ENCODE data around the gene PLEKHM1. TPM values are rescaled to one million over a fixed set of nuclear protein-coding genes. Genes with fewer than 3 reads are reported as not detected.

PLEKHM1 gene
- total and polyA plus RNA-seq, 2 experiments from 2014 or later, result 15.3 to 26.0 TPM

DNA sequence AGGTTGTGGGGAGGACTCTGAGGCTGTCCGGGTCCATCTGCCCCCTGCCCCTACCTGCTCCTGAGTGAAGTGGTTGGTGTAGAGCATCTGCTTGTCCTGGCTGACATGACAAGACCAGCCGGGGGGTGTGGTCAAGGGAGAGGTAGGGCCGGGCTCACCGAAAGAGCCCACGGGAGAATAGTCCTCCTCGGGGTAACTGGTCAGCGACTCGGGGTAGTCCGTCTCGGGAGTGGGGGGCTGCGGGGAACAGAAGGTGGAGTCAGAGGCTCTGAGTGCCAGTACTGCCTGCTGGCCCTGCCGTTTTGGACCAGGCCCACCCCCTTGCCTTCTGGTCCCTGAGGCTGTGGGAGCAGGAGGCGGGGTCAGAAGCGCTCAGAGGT lies 85.7 kb downstream of the PLEKHM1 start:
- H3K4me3 ChIP-seq, result no peak overlapping the region
- H3K27ac ChIP-seq, result no peak overlapping the region
- 39 to 47% methylated on average over 13 to 14 of the region's 14 CpGs for WGBS, 2 experiments (ENCODE audit: low coverage in 1 of 2, low lambda C conversion rate in 2 of 2, missing lambda C conversion rate in 2 of 2)
- H3K79me2 ChIP-seq (ENCODE audit: insufficient read depth), result no peaks in the 10 kb centered on the region
- H3K4me2 ChIP-seq (ENCODE audit: unreplicated experiment), result no peak overlapping the region
- in situ Hi-C loops (cut with MboI), result no loop called here
- 0 out of 2 replicates have a peak, but pooled peaks cover 6% of the 10 kb centered on the region for H3K27me3 ChIP-seq (replicated peaks; ENCODE audit: insufficient read depth)
- no peak for TF ChIP-seq EZH2 (IDR thresholded peaks at IDR 0.05; ENCODE audit: insufficient read depth, poor library complexity, severe bottlenecking)
- TF ChIP-seq EZH2phosphoT487 (IDR thresholded peaks at IDR 0.05; ENCODE audit: insufficient read depth, low read depth), result no peak
- H3K9ac ChIP-seq, result no peak overlapping the region
- no peaks in the 10 kb centered on the region for H3F3A ChIP-seq (ENCODE audit: insufficient read depth)
- H3K9me3 ChIP-seq (ENCODE audit: low read depth), result no peaks in the 10 kb centered on the region
- no peaks in the 10 kb centered on the region for H3K36me3 ChIP-seq (ENCODE audit: low read depth)
- H3K9me2 ChIP-seq (ENCODE audit: insufficient read depth), result no peaks in the 10 kb centered on the region
- DNase-seq, result no peak
- H3K4me1 ChIP-seq (ENCODE audit: insufficient read depth), result no peaks in the 10 kb centered on the region
- no peaks in the 10 kb centered on the region for H4K20me1 ChIP-seq (ENCODE audit: insufficient read depth)
- H2AFZ ChIP-seq, result no peak overlapping the region

GRCh38 chr17:45403906-45404490 lies 86.5 kb downstream of the PLEKHM1 start:
- H3K36me3 ChIP-seq (ENCODE audit: low read depth), result no peaks in the 10 kb centered on the region
- in situ Hi-C loops (cut with MboI), result no loop called here
- H3K4me2 ChIP-seq (ENCODE audit: unreplicated experiment), result no peak overlapping the region
- no peaks in the 10 kb centered on the region for H3K9me3 ChIP-seq (ENCODE audit: low read depth)
- 0 out of 2 replicates have a peak, but pooled peaks cover 6% of the 10 kb centered on the region for H3K27me3 ChIP-seq (replicated peaks; ENCODE audit: insufficient read depth)
- TF ChIP-seq EZH2 (IDR thresholded peaks at IDR 0.05; ENCODE audit: insufficient read depth, poor library complexity, severe bottlenecking), result no peak
- no peak for TF ChIP-seq EZH2phosphoT487 (IDR thresholded peaks at IDR 0.05; ENCODE audit: insufficient read depth, low read depth)
- no peak overlapping the region for H2AFZ ChIP-seq
- no peak for DNase-seq
- no peaks in the 10 kb centered on the region for H4K20me1 ChIP-seq (ENCODE audit: insufficient read depth)
- no peak overlapping the region for H3K9ac ChIP-seq
- no peaks in the 10 kb centered on the region for H3K79me2 ChIP-seq (ENCODE audit: insufficient read depth)
- H3K9me2 ChIP-seq (ENCODE audit: insufficient read depth), result no peaks in the 10 kb centered on the region
- no peak overlapping the region for H3K4me3 ChIP-seq
- 94 to 95% methylated on average over 10 of the region's 10 CpGs for WGBS, 2 experiments (ENCODE audit: low coverage in 1 of 2, low lambda C conversion rate in 2 of 2, missing lambda C conversion rate in 2 of 2)
- no peaks in the 10 kb centered on the region for H3K4me1 ChIP-seq (ENCODE audit: insufficient read depth)
- H3K27ac ChIP-seq, result no peak overlapping the region
- H3F3A ChIP-seq (ENCODE audit: insufficient read depth), result no peaks in the 10 kb centered on the region

DNA sequence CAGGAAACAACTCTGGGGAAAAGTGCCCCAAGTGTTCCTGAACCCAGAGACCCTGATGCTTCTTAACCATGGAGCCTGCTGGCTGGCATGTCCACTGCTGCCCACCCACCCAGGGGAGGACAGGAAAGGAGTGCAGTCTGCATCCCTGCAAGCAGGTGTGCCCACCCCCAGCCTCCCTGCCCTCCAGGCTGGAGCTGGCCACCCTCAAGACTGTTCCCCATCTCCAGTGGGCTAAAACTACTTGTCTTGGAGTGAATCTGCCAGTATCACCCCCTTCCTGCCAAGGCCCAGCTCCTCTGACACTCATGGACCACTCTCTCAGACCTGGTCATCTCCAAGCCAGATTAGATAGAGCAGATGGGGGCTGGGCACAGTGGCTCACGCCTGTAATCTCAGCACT lies 87.6 kb downstream of the PLEKHM1 start:
- H3K4me1 ChIP-seq (ENCODE audit: insufficient read depth), result no peaks in the 10 kb centered on the region
- H3K4me3 ChIP-seq, result no peak overlapping the region
- H3K9ac ChIP-seq, result no peak overlapping the region
- H3K4me2 ChIP-seq (ENCODE audit: unreplicated experiment), result no peak overlapping the region
- in situ Hi-C loops (cut with MboI), result no loop called here
- no peaks in the 10 kb centered on the region for H3K9me3 ChIP-seq (ENCODE audit: low read depth)
- no peaks in the 10 kb centered on the region for H3K36me3 ChIP-seq (ENCODE audit: low read depth)
- H4K20me1 ChIP-seq (ENCODE audit: insufficient read depth), result no peaks in the 10 kb centered on the region
- no peaks in the 10 kb centered on the region for H3K79me2 ChIP-seq (ENCODE audit: insufficient read depth)
- no peaks in the 10 kb centered on the region for H3K9me2 ChIP-seq (ENCODE audit: insufficient read depth)
- no peak for DNase-seq
- no peak overlapping the region for H3K27ac ChIP-seq
- H2AFZ ChIP-seq, result no peak overlapping the region
- 0 out of 2 replicates have a peak, but pooled peaks cover 6% of the 10 kb centered on the region for H3K27me3 ChIP-seq (replicated peaks; ENCODE audit: insufficient read depth)
- no peak for TF ChIP-seq EZH2phosphoT487 (IDR thresholded peaks at IDR 0.05; ENCODE audit: insufficient read depth, low read depth)
- no peak for TF ChIP-seq EZH2 (IDR thresholded peaks at IDR 0.05; ENCODE audit: insufficient read depth, poor library complexity, severe bottlenecking)
- no peaks in the 10 kb centered on the region for H3F3A ChIP-seq (ENCODE audit: insufficient read depth)
- 67 to 81% methylated on average over 1 of the region's 1 CpG for WGBS, 2 experiments (ENCODE audit: low coverage in 1 of 2, low lambda C conversion rate in 2 of 2, missing lambda C conversion rate in 2 of 2)

GRCh38 chr17:45398800-45399199 lies 91.7 kb downstream of the PLEKHM1 start:
- H3K9ac ChIP-seq, result no peak overlapping the region
- no peaks in the 10 kb centered on the region for H3K36me3 ChIP-seq (ENCODE audit: low read depth)
- no peak overlapping the region for H2AFZ ChIP-seq
- no peak for DNase-seq
- in situ Hi-C loops (cut with MboI), result loop anchor here (10.0 kb wide), 1 partner anchor 174 kb away; the partner anchor contains the start of gene FMNL1
- no peak overlapping the region for H3K27ac ChIP-seq
- WGBS, 2 experiments (ENCODE audit: low coverage in 1 of 2, low lambda C conversion rate in 2 of 2, missing lambda C conversion rate in 2 of 2), result 76 to 79% methylated on average over 5 of the region's 5 CpGs
- no peaks in the 10 kb centered on the region for H4K20me1 ChIP-seq (ENCODE audit: insufficient read depth)
- no peaks in the 10 kb centered on the region for H3K9me3 ChIP-seq (ENCODE audit: low read depth)
- no peaks in the 10 kb centered on the region for H3K79me2 ChIP-seq (ENCODE audit: insufficient read depth)
- no peaks in the 10 kb centered on the region for H3K4me1 ChIP-seq (ENCODE audit: insufficient read depth)
- TF ChIP-seq EZH2 (IDR thresholded peaks at IDR 0.05; ENCODE audit: insufficient read depth, poor library complexity, severe bottlenecking) (no peak), EZH2phosphoT487 (IDR thresholded peaks at IDR 0.05; ENCODE audit: insufficient read depth, low read depth) (no peak)
- H3F3A ChIP-seq (ENCODE audit: insufficient read depth), result no peaks in the 10 kb centered on the region
- no peak overlapping the region for H3K4me2 ChIP-seq (ENCODE audit: unreplicated experiment)
- H3K27me3 ChIP-seq (replicated peaks; ENCODE audit: insufficient read depth), result no peaks in the 10 kb centered on the region
- H3K9me2 ChIP-seq (ENCODE audit: insufficient read depth), result no peaks in the 10 kb centered on the region
- no peak overlapping the region for H3K4me3 ChIP-seq

Measured in GM23248 (cell line).